NCI-H146 treated with DMSO at 0.1 percent for 48 hours (cell line): ENCODE data around the gene CADPS2.

ENCODE experiments used
- DNase-seq: peaks from one replicate; lab custom pipeline; 2025; ENCODE audit not compliant: unreplicated experiment; lab: John Stamatoyannopoulos, UW

Gene CADPS2

GRCh38 chr7:122316467-122317388 is 569.5 kb downstream of the CADPS2 start:
- no peak for DNase-seq

GRCh38 chr7:122315507-122316466 is 570.5 kb downstream of the CADPS2 start:
- no peak for DNase-seq

- no peak for DNase-seq
These were observed 572.0 kb downstream of the CADPS2 start for GRCh38 chr7:122314284-122314683.

GRCh38 chr7:122312789-122313188 is 573.5 kb downstream of the CADPS2 start:
- no peak for DNase-seq

GRCh38 chr7:122311734-122312450 is 574.4 kb downstream of the CADPS2 start:
- DNase-seq = no peak

- no peak for DNase-seq
These were observed 575.1 kb downstream of the CADPS2 start for GRCh38 chr7:122311050-122311700.

GRCh38 chr7:122310119-122311021 is 575.9 kb downstream of the CADPS2 start:
- no peak for DNase-seq

- no peak for DNase-seq
These were observed 576.8 kb downstream of the CADPS2 start for GRCh38 chr7:122309421-122309820.

- DNase-seq = no peak
These were observed 579.0 kb downstream of the CADPS2 start for GRCh38 chr7:122307228-122307621.

GRCh38 chr7:122306320-122307227 is 579.7 kb downstream of the CADPS2 start:
- no peak for DNase-seq

GRCh38 chr7:122305475-122306319 is 580.6 kb downstream of the CADPS2 start:
- peak; percentile 42 for DNase-seq

- DNase-seq = no peak
These were observed 581.3 kb downstream of the CADPS2 start for GRCh38 chr7:122304996-122305421.

- peak; percentile 50 for DNase-seq
These were observed 581.8 kb downstream of the CADPS2 start, which contains the start of gene FEZF1 for GRCh38 chr7:122304319-122304975. TSS of gene FEZF1 (minus strand) at chr7:122304750. CDS start at chr7:122304437, 313 bp downstream.

- no peak for DNase-seq
These were observed 582.5 kb downstream of the CADPS2 start for GRCh38 chr7:122303531-122304318.

- no peak for DNase-seq
These were observed 583.3 kb downstream of the CADPS2 start for GRCh38 chr7:122302761-122303530.
